GM19467 (cell line): ENCODE measurements around the gene CCDC57.

ENCODE experiments used
- ATAC-seq: cut with Tn5 transposase; IDR thresholded peaks from one replicate; pipeline ENCODE4 v1.9.1; 2021; ENCODE audit warnings: mild to moderate bottlenecking, moderate library complexity; ENCODE audit not compliant: unreplicated experiment

The CCDC57 gene

GRCh38 chr17:82247182-82247823 is 34.7 kb upstream of the CCDC57 start:
- ATAC-seq, result no peak

DNA sequence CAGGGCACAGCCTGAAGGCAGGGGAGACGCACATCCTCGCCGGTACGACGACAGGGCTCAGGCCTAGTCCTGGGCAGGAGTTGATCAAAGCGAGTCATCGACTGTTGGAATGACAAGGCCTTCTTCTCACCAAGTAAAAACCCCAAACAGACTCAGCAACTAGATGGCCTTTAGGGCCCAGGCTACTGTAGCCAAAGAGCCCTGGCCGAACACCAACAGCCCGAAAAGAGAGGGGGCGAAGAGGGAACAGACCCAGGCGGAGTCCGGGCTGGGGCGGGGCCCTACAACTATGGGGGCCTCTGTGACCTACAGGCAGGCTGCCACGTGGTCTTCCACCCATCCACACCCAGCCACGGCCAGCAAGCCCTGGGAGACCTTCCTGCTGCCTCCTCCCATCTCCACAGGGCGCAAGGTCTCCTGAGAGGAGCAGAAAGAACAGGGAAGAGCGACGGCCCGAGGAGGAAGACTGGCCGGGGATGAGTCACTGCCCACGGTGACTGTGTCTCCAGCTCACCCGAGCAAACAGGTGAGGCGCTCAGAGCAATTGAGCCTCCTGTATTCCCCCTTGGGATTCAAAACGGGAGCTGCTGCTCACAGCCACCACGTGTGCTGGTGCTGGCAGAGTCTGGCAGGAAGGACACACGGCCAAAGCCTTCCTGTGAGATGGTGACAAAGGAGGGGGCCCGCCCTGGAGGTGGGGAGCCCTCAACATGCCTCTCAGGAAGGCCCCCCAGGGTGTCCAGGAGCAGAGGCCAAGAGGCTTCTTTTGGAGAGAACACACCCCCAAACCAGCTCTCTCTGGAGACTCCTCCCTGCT is 33.9 kb upstream of the CCDC57 start:
- ATAC-seq, result no peak

- no peak for ATAC-seq
These were observed 33.4 kb upstream of the CCDC57 start for GRCh38 chr17:82246040-82246364.

DNA sequence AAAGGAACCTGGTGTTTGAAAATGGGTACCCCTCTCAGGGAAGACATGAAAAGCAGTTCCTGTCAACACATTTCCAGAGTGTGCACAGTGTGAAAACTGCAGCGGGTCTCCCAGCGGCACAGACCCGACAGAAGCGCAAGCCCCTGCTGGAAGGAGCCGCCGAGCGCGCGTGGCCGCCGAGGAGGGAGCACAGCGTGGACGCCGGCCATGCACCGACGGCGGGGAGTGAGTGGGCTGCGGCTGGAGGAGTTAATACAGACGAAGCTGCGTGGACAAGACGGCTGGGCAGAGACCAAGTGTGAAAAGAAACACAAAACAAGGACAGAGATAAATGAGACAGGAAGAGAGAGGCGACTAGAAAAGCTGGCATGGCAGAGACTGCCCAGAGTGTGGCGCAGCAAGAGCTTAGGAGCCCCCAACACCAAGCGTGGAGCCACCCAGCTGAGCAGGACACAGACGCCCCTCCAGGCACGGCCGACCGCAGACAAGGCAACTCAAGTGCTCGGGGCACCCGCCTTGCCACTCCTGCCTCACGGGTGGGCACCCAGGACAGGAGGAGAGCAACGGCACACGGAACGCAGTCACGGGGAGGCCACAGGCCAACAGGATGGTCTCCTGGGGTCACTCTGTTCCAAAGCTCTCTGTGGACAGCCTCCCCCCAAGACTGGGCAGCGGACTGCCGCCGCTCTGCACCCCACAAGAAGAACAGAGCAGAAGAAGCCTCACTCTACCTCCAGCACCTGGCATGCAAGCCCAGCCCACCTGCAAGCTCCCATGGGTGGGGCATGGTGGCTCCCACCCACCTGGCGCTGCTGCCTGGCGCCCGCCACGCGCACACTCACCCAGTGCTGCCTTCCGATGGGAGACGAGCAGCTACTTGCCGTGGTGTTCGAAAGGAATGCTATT is 32.7 kb upstream of the CCDC57 start:
- no peak for ATAC-seq

GRCh38 chr17:82244413-82245133 is 31.9 kb upstream of the CCDC57 start:
- ATAC-seq, result no peak

GRCh38 chr17:82243648-82244412 is 31.2 kb upstream of the CCDC57 start:
- ATAC-seq, result no peak

GRCh38 chr17:82242977-82243647 is 30.5 kb upstream of the CCDC57 start:
- no peak for ATAC-seq

DNA sequence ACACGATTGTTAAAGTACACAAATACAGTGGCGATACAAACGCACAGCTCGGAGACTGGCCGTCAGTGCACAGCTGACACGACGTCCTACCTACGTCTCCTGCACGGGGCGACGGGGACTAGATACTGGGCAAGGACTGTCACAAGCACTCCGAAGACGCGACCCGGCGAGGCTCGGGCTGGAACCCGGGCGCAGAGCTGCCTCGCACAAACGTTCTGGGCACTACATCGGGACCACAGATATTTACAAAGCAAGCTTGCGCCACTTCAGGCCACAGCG is 30.0 kb upstream of the CCDC57 start:
- ATAC-seq, result no peak

GRCh38 chr17:82241926-82242697 is 29.5 kb upstream of the CCDC57 start:
- no peak for ATAC-seq

DNA sequence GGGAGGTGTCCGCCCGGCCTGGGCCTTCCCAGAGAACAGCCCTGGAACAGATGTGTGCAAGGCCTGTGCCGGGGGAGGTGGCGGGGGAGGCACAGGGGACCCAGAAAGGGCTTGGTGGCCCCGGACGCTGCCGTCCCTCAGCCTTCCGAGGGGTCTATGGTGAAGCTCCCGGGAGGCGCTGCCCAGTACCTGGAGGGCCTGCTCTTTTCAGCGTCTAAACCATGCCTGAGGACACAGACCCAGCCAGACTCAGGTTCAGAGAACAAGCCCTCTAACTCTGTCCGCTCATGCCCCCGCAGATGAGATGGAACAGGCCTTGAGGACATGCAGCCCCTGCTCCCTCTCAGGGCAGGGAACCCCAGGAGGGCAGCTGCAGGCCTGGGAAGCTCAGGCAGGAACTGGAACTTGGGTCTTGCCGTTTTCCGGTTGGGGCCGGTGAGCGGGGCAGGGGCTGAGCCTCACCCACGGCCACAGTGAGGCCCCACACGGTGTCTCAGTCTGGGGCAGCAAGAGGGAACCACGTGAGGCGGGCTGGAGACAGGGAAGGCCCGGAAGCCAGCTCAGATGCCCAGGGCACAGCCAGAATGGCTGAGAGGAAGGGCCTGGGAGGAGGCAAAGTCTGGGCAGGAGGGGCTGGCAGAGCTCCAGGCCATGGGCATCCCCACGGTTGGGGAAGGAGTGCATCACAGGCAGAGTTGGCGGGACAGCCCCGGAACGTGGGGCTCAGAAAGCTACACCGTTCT is 28.7 kb upstream of the CCDC57 start:
- ATAC-seq, result no peak

- no peak for ATAC-seq
These were observed 28.0 kb upstream of the CCDC57 start for GRCh38 chr17:82240506-82241182.

- no peak for ATAC-seq
These were observed 27.4 kb upstream of the CCDC57 start for GRCh38 chr17:82239926-82240505.

GRCh38 chr17:82239401-82239925 is 26.8 kb upstream of the CCDC57 start:
- no peak for ATAC-seq

DNA sequence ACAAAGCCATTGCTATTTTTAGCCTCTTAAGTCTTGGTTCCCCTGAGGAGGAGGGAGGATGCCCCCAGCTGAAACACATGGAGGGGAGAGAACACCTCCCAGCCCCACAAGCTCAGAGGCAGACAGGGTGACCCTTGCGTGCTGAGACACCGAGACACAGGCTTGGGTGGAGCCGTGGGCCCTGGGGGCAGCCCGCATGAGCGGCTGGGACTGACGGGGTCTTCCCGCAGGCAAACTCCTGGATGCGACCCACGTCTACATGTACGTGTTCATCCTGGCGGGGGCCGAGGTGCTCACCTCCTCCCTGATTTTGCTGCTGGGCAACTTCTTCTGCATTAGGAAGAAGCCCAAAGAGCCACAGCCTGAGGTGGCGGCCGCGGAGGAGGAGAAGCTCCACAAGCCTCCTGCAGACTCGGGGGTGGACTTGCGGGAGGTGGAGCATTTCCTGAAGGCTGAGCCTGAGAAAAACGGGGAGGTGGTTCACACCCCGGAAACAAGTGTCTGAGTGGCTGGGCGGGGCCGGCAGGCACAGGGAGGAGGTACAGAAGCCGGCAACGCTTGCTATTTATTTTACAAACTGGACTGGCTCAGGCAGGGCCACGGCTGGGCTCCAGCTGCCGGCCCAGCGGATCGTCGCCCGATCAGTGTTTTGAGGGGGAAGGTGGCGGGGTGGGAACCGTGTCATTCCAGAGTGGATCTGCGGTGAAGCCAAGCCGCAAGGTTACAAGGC is 26.0 kb upstream of the CCDC57 start:
- no peak for ATAC-seq

- no peak for ATAC-seq
These were observed 25.3 kb upstream of the CCDC57 start for GRCh38 chr17:82237746-82238471.
